K562 (cell line): ENCODE measurements around the gene BMF. TPM values are rescaled to one million over a fixed set of nuclear protein-coding genes. Genes with fewer than 3 reads are reported as not detected.

Experiments used
- BMI1 ChIP-seq: fragments of 150-350 bp; IDR thresholded peaks from 2 replicates; pipeline ENCODE4 v1.6.1; 2014; ENCODE audit warnings: low read length
- CTBP1 ChIP-seq: fragments of 450-650 bp; IDR thresholded peaks from 2 replicates; pipeline ENCODE4 v1.6.1; 2016; ENCODE audit warnings: borderline replicate concordance
- DEAF1 ChIP-seq: fragments of 450-650 bp; formaldehyde crosslinking; IDR thresholded peaks from 2 replicates; pipeline ENCODE4 v1.4.0; 2020; ENCODE audit warnings: mild to moderate bottlenecking, moderate library complexity
- JUNB ChIP-seq: fragments of 450-650 bp; formaldehyde crosslinking; conservative IDR thresholded peaks from 2 replicates; pipeline ENCODE4 v1.4.0; 2020; ENCODE audit warnings: mild to moderate bottlenecking
- NFRKB ChIP-seq: fragments of 450-650 bp; IDR thresholded peaks from 2 replicates; pipeline ENCODE4 v1.6.1; 2016; ENCODE audit warnings: low read depth
- NR0B1 ChIP-seq: fragments of 450-650 bp; IDR thresholded peaks from one replicate; pipeline ENCODE4 v1.6.1; 2018; ENCODE audit warnings: mild to moderate bottlenecking, moderate library complexity; ENCODE audit not compliant: partially characterized antibody
- PATZ1 ChIP-seq: fragments of 250-450 bp; sonication (Bioruptor Pico); IDR thresholded peaks from 2 replicates; pipeline ENCODE4 v1.5.0; 2020; ENCODE audit warnings: mild to moderate bottlenecking, borderline replicate concordance
- TBP ChIP-seq: optimal IDR thresholded peaks from 2 replicates; pipeline ENCODE3; 2011; ENCODE audit warnings: low read depth, low read length, improper control_type of control experiment
- ZNF143 ChIP-seq: sonication (generic); formaldehyde crosslinking; IDR thresholded peaks from 2 replicates; pipeline ENCODE4 v1.9.0; 2022; ENCODE audit warnings: mild to moderate bottlenecking, missing genetic modification reagents
- ZNF277 ChIP-seq: fragments of 250-450 bp; sonication (Bioruptor Pico); IDR thresholded peaks from 2 replicates; pipeline ENCODE4 v1.8.0; 2022; ENCODE audit warnings: inconsistent platforms, mild to moderate bottlenecking, moderate library complexity, borderline replicate concordance
- ZNF407 ChIP-seq: fragments of 450-650 bp; IDR thresholded peaks from 2 replicates; pipeline ENCODE4 v1.6.1; 2016; ENCODE audit warnings: low read depth
- polyA plus RNA-seq, 8 experiments: library from polyadenylated mRNA; depleted of rRNA in 4 of 8; stranded (reverse) in 5 of 8; unstranded in 3 of 8; fragments of >200 nt; fragmentation: Nextera tagmentation in 2 of 8; fragmentation: Illumina TruSeq in 1 of 8; extraction: Ambion mirVana in 2 of 8; extraction: Trizol in 1 of 8; gene quantifications; 2 replicates each; pipeline versions ENCODE4 v1.2.1 to v1.2.3, GENCODE V29; 2011 to 2014; ENCODE audit warnings: inconsistent platforms in 1 of 8, missing spikeins in 1 of 8
- total RNA-seq, 7 experiments: library from RNA; depleted of rRNA in 6 of 7; stranded (reverse); fragments of >200 nt in 6 of 7; fragmentation: Illumina TruSeq in 2 of 7; extraction: Trizol in 2 of 7; gene quantifications; 2 replicates each; pipeline versions ENCODE4 v1.2.1 to v1.2.3, GENCODE V29; 2011 to 2021; ENCODE audit warnings: low replicate concordance in 1 of 7

The BMF gene
- total and polyA plus RNA-seq, 9 of the 15 experiments (the other 6 are each of a cell fraction or from before 2014, with no cell fraction given) = 0.25 to 0.91 (median 0.59) TPM; not detected in 2

- TF ChIP-seq TBP (no peak), ZNF407 (peak; percentile 67; the same call in 1 of the 2 replicates), NFRKB (no peak), JUNB (CRISPR knock-in tag) (no peak), PATZ1 (no peak), NR0B1 (no peak), CTBP1 (peak; percentile 67; the same call in 1 of the 2 replicates), DEAF1 (0 out of 2 replicates have a peak, but pooled peaks have one; percentile 37), ZNF143 (no peak), BMI1 (no peak), ZNF277 (no peak)
Measured at GRCh38 chr15:40106203-40107161, 2.2 kb downstream of the BMF start (continued).
